Measurements from ENCODE around the gene MINPP1.

Gene MINPP1

GRCh38 chr10:87524296-87524695, 19.6 kb downstream of the MINPP1 start:
- DNase-seq: no peak

GRCh38 chr10:87531908-87532622, 27.4 kb downstream of the MINPP1 start:
- DNase-seq: no peak

GRCh38 chr10:87532696-87533095, 28.0 kb downstream of the MINPP1 start:
- no peak for DNase-seq

- no peak for DNase-seq
Observed at GRCh38 chr10:87534173-87534858, 29.6 kb downstream of the MINPP1 start.

- DNase-seq: no peak
Observed at GRCh38 chr10:87538092-87539015, 33.7 kb downstream of the MINPP1 start.

GRCh38 chr10:87541114-87541513, 36.4 kb downstream of the MINPP1 start:
- DNase-seq: no peak

- no peak for DNase-seq
Observed at GRCh38 chr10:87544721-87545120, 40.0 kb downstream of the MINPP1 start.

- DNase-seq: no peak
Observed at GRCh38 chr10:87545783-87546182, 41.1 kb downstream of the MINPP1 start.

- DNase-seq: no peak
Observed at GRCh38 chr10:87546210-87546609, 41.5 kb downstream of the MINPP1 start.

- no peak for DNase-seq
Observed at GRCh38 chr10:87546971-87547413, 42.3 kb downstream of the MINPP1 start.

- no peak for DNase-seq
Observed at GRCh38 chr10:87547734-87548311, 43.1 kb downstream of the MINPP1 start.

- no peak for DNase-seq
Observed at GRCh38 chr10:87550741-87551140, 46.0 kb downstream of the MINPP1 start.

GRCh38 chr10:87551326-87551725, 46.6 kb downstream of the MINPP1 start:
- DNase-seq: no peak

GRCh38 chr10:87552248-87552929, 47.7 kb downstream of the MINPP1 start:
- no peak for DNase-seq

- no peak for DNase-seq
Observed at GRCh38 chr10:87557409-87557808, 52.7 kb downstream of the MINPP1 start.

- no peak for DNase-seq
Observed at GRCh38 chr10:87558333-87558732, 53.6 kb downstream of the MINPP1 start.

- DNase-seq: no peak
Observed at GRCh38 chr10:87559392-87559791, 54.7 kb downstream of the MINPP1 start.

GRCh38 chr10:87560495-87561129, 55.9 kb downstream of the MINPP1 start:
- no peak for DNase-seq

GRCh38 chr10:87562750-87563149, 58.1 kb downstream of the MINPP1 start:
- no peak for DNase-seq

GRCh38 chr10:87565010-87565409, 60.3 kb downstream of the MINPP1 start:
- no peak for DNase-seq

- no peak for DNase-seq
Observed at GRCh38 chr10:87575851-87576250, 71.2 kb downstream of the MINPP1 start.
